Measurements from ENCODE around the gene PLXND1.

Gene PLXND1

GRCh38 chr3:129564981-129565644, 41.4 kb downstream of the PLXND1 start:
- DNase-seq (ENCODE audit: low read depth, low spot score) = no peak
- H3K9me3 ChIP-seq (ENCODE audit: control insufficient read depth, insufficient read depth, low read length) = no peaks in the 10 kb centered on the region
- H3K27me3 ChIP-seq (ENCODE audit: control insufficient read depth, insufficient read depth, low read length) = no peaks in the 10 kb centered on the region
- WGBS (ENCODE audit: insufficient coverage, insufficient read length) = no CpG with 5 or more reads among the region's 21 CpGs
- H3K4me1 ChIP-seq (ENCODE audit: control insufficient read depth, insufficient read depth, low read length) = no peaks in the 10 kb centered on the region; the same call in 1 of the 2 replicates
- H3K27ac ChIP-seq (ENCODE audit: low read length) = no peak overlapping the region
- H3K36me3 ChIP-seq (ENCODE audit: control insufficient read depth, insufficient read depth, low read length) = peaks cover 5% of the 10 kb centered on the region; the same call in 1 of the 2 replicates
- H3K4me3 ChIP-seq (ENCODE audit: low read length) = no peak overlapping the region

GRCh38 chr3:129563850-129564535, 42.5 kb downstream of the PLXND1 start:
- peaks cover 2% of the 10 kb centered on the region; the same call in 1 of the 2 replicates for H3K36me3 ChIP-seq (ENCODE audit: control insufficient read depth, insufficient read depth, low read length)
- H3K9me3 ChIP-seq (ENCODE audit: control insufficient read depth, insufficient read depth, low read length) = no peaks in the 10 kb centered on the region
- H3K27ac ChIP-seq (ENCODE audit: low read length) = no peak overlapping the region
- WGBS (ENCODE audit: insufficient coverage, insufficient read length) = no CpG with 5 or more reads among the region's 8 CpGs
- H3K4me3 ChIP-seq (ENCODE audit: low read length) = no peak overlapping the region
- no peaks in the 10 kb centered on the region for H3K27me3 ChIP-seq (ENCODE audit: control insufficient read depth, insufficient read depth, low read length)
- no peak for DNase-seq (ENCODE audit: low read depth, low spot score)
- H3K4me1 ChIP-seq (ENCODE audit: control insufficient read depth, insufficient read depth, low read length) = no peaks in the 10 kb centered on the region; the same call in 1 of the 2 replicates

- no peaks in the 10 kb centered on the region; the same call in 1 of the 2 replicates for H3K4me1 ChIP-seq (ENCODE audit: control insufficient read depth, insufficient read depth, low read length)
Measured at GRCh38 chr3:129563332-129563731, 43.1 kb downstream of the PLXND1 start.

GRCh38 chr3:129562803-129563202, 43.7 kb downstream of the PLXND1 start:
- DNase-seq (ENCODE audit: low read depth, low spot score) = no peak
- no peak overlapping the region for H3K27ac ChIP-seq (ENCODE audit: low read length)
- no peak overlapping the region for H3K4me3 ChIP-seq (ENCODE audit: low read length)
- no peaks in the 10 kb centered on the region for H3K9me3 ChIP-seq (ENCODE audit: control insufficient read depth, insufficient read depth, low read length)
- WGBS (ENCODE audit: insufficient coverage, insufficient read length) = no CpG with 5 or more reads among the region's 19 CpGs
- H3K4me1 ChIP-seq (ENCODE audit: control insufficient read depth, insufficient read depth, low read length) = no peaks in the 10 kb centered on the region; the same call in 1 of the 2 replicates
- H3K27me3 ChIP-seq (ENCODE audit: control insufficient read depth, insufficient read depth, low read length) = no peaks in the 10 kb centered on the region
- H3K36me3 ChIP-seq (ENCODE audit: control insufficient read depth, insufficient read depth, low read length) = peaks cover 4% of the 10 kb centered on the region; the same call in 1 of the 2 replicates

More at GRCh38 chr3:129563332-129563731, 43.1 kb downstream of the PLXND1 start:
- no peak for DNase-seq (ENCODE audit: low read depth, low spot score)
- Histone ChIP-seq H3K36me3 (ENCODE audit: control insufficient read depth, insufficient read depth, low read length) (peaks cover 2% of the 10 kb centered on the region; the same call in 1 of the 2 replicates), H3K9me3 (ENCODE audit: control insufficient read depth, insufficient read depth, low read length) (no peaks in the 10 kb centered on the region), H3K27ac (ENCODE audit: low read length) (no peak overlapping the region), H3K4me3 (ENCODE audit: low read length) (no peak overlapping the region), H3K27me3 (ENCODE audit: control insufficient read depth, insufficient read depth, low read length) (no peaks in the 10 kb centered on the region)
- WGBS (ENCODE audit: insufficient coverage, insufficient read length) = no CpG with 5 or more reads among the region's 12 CpGs

GRCh38 chr3:129561619-129562248, 44.7 kb downstream of the PLXND1 start:
- H3K9me3 ChIP-seq (ENCODE audit: control insufficient read depth, insufficient read depth, low read length) = no peaks in the 10 kb centered on the region
- no peaks in the 10 kb centered on the region for H3K27me3 ChIP-seq (ENCODE audit: control insufficient read depth, insufficient read depth, low read length)
- H3K36me3 ChIP-seq (ENCODE audit: control insufficient read depth, insufficient read depth, low read length) = peaks cover 4% of the 10 kb centered on the region; the same call in 1 of the 2 replicates
- no CpG with 5 or more reads among the region's 18 CpGs for WGBS (ENCODE audit: insufficient coverage, insufficient read length)
- no peaks in the 10 kb centered on the region; the same call in 1 of the 2 replicates for H3K4me1 ChIP-seq (ENCODE audit: control insufficient read depth, insufficient read depth, low read length)
- no peak overlapping the region for H3K27ac ChIP-seq (ENCODE audit: low read length)
- no peak overlapping the region for H3K4me3 ChIP-seq (ENCODE audit: low read length)
- no peak for DNase-seq (ENCODE audit: low read depth, low spot score)

GRCh38 chr3:129560911-129561594, 45.4 kb downstream of the PLXND1 start:
- H3K36me3 ChIP-seq (ENCODE audit: control insufficient read depth, insufficient read depth, low read length) = peaks cover 7% of the 10 kb centered on the region; the same call in 1 of the 2 replicates
- H3K27ac ChIP-seq (ENCODE audit: low read length) = no peak overlapping the region
- H3K9me3 ChIP-seq (ENCODE audit: control insufficient read depth, insufficient read depth, low read length) = no peaks in the 10 kb centered on the region
- no peak overlapping the region for H3K4me3 ChIP-seq (ENCODE audit: low read length)
- DNase-seq (ENCODE audit: low read depth, low spot score) = no peak
- no CpG with 5 or more reads among the region's 18 CpGs for WGBS (ENCODE audit: insufficient coverage, insufficient read length)
- no peaks in the 10 kb centered on the region; the same call in 1 of the 2 replicates for H3K4me1 ChIP-seq (ENCODE audit: control insufficient read depth, insufficient read depth, low read length)
- no peaks in the 10 kb centered on the region for H3K27me3 ChIP-seq (ENCODE audit: control insufficient read depth, insufficient read depth, low read length)

- WGBS (ENCODE audit: insufficient coverage, insufficient read length) = no CpG with 5 or more reads among the region's 16 CpGs
- no peak overlapping the region for H3K27ac ChIP-seq (ENCODE audit: low read length)
- H3K4me1 ChIP-seq (ENCODE audit: control insufficient read depth, insufficient read depth, low read length) = no peaks in the 10 kb centered on the region; the same call in 1 of the 2 replicates
- no peak for DNase-seq (ENCODE audit: low read depth, low spot score)
- H3K27me3 ChIP-seq (ENCODE audit: control insufficient read depth, insufficient read depth, low read length) = no peaks in the 10 kb centered on the region
- no peaks in the 10 kb centered on the region for H3K9me3 ChIP-seq (ENCODE audit: control insufficient read depth, insufficient read depth, low read length)
- H3K36me3 ChIP-seq (ENCODE audit: control insufficient read depth, insufficient read depth, low read length) = peaks cover 7% of the 10 kb centered on the region; the same call in 1 of the 2 replicates
- H3K4me3 ChIP-seq (ENCODE audit: low read length) = no peak overlapping the region
Measured at GRCh38 chr3:129560269-129560787, 46.1 kb downstream of the PLXND1 start.

- no peak for DNase-seq (ENCODE audit: low read depth, low spot score)
- no CpG with 5 or more reads among the region's 20 CpGs for WGBS (ENCODE audit: insufficient coverage, insufficient read length)
- Histone ChIP-seq H3K36me3 (ENCODE audit: control insufficient read depth, insufficient read depth, low read length) (peaks cover 5% of the 10 kb centered on the region; the same call in 1 of the 2 replicates), H3K4me3 (ENCODE audit: low read length) (no peak overlapping the region), H3K27me3 (ENCODE audit: control insufficient read depth, insufficient read depth, low read length) (no peaks in the 10 kb centered on the region), H3K9me3 (ENCODE audit: control insufficient read depth, insufficient read depth, low read length) (no peaks in the 10 kb centered on the region), H3K27ac (ENCODE audit: low read length) (no peak overlapping the region), H3K4me1 (ENCODE audit: control insufficient read depth, insufficient read depth, low read length) (no peaks in the 10 kb centered on the region; the same call in 1 of the 2 replicates)
Measured at GRCh38 chr3:129559565-129560079, 46.9 kb downstream of the PLXND1 start.

GRCh38 chr3:129558772-129559564, 47.5 kb downstream of the PLXND1 start:
- no peak overlapping the region for H3K27ac ChIP-seq (ENCODE audit: low read length)
- peaks cover 5% of the 10 kb centered on the region; the same call in 1 of the 2 replicates for H3K36me3 ChIP-seq (ENCODE audit: control insufficient read depth, insufficient read depth, low read length)

More at GRCh38 chr3:129558772-129559564, 47.5 kb downstream of the PLXND1 start:
- no CpG with 5 or more reads among the region's 11 CpGs for WGBS (ENCODE audit: insufficient coverage, insufficient read length)
- DNase-seq (ENCODE audit: low read depth, low spot score) = no peak
- Histone ChIP-seq H3K9me3 (ENCODE audit: control insufficient read depth, insufficient read depth, low read length) (no peaks in the 10 kb centered on the region), H3K27me3 (ENCODE audit: control insufficient read depth, insufficient read depth, low read length) (no peaks in the 10 kb centered on the region), H3K4me1 (ENCODE audit: control insufficient read depth, insufficient read depth, low read length) (no peaks in the 10 kb centered on the region; the same call in 1 of the 2 replicates), H3K4me3 (ENCODE audit: low read length) (no peak overlapping the region)

Measured in iPS DF 6.9 (cell line).